Keratinocyte (primary cell): ENCODE data around the gene ATXN2. TPM values are rescaled to one million over a fixed set of nuclear protein-coding genes. Genes with fewer than 3 reads are reported as not detected.

Source experiments
- DNase-seq: peaks from one replicate; pipeline ENCODE4 v3.0.0-alpha.2; 2011; ENCODE audit warnings: low read depth, missing footprints, low spot score
- FAIRE-seq: peaks from 2 replicates; lab custom pipeline; 2011; peaks lifted over from hg19 to GRCh38; lab: Jason Lieb, UNC
- H2AFZ ChIP-seq: 2 replicates; pipeline ENCODE4 v1.6.0; 2012; ENCODE audit warnings: low read length, control low read depth, inconsistent platforms; ENCODE audit not compliant: control insufficient read depth
- H3K27ac ChIP-seq: 2 replicates; pipeline ENCODE4 v1.5.1; 2011; ENCODE audit warnings: low read length; ENCODE audit not compliant: control insufficient read depth, insufficient read depth
- H3K27me3 ChIP-seq: 3 replicates; pipeline ENCODE4 v1.6.0; 2011; ENCODE audit warnings: low read length; ENCODE audit not compliant: control insufficient read depth, insufficient read depth; ENCODE audit errors: extremely low read depth
- H3K36me3 ChIP-seq, 2 experiments: 2 replicates in 1 of 2; 3 replicates in 1 of 2; pipeline ENCODE4 v1.5.1; 2011; ENCODE audit warnings: low read length in 2 of 2, mild to moderate bottlenecking in 1 of 2; ENCODE audit not compliant: control insufficient read depth in 2 of 2, insufficient read depth in 2 of 2; ENCODE audit errors: extremely low read depth in 1 of 2
- H3K4me1 ChIP-seq: 3 replicates; pipeline ENCODE4 v1.5.1; 2011; ENCODE audit warnings: low read length; ENCODE audit not compliant: control insufficient read depth, insufficient read depth; ENCODE audit errors: extremely low read depth
- H3K4me2 ChIP-seq: 3 replicates; pipeline ENCODE4 v1.6.0; 2011; ENCODE audit warnings: low read depth, low read length; ENCODE audit not compliant: control insufficient read depth, insufficient read depth; ENCODE audit errors: extremely low read depth
- H3K4me3 ChIP-seq, 3 experiments: fragments of 200-600 bp in 1 of 3; sonication (generic) in 1 of 3; 2 replicates in 2 of 3; 3 replicates in 1 of 3; pipeline ENCODE4 v1.5.1; 2011 to 2016; ENCODE audit warnings: low read length in 3 of 3, mild to moderate bottlenecking in 3 of 3, control low read depth in 2 of 3, inconsistent platforms in 1 of 3, low read depth in 1 of 3, mixed read lengths in 1 of 3, mixed run types in 1 of 3, moderate library complexity in 1 of 3; ENCODE audit not compliant: control insufficient read depth in 2 of 3, insufficient read depth in 2 of 3; ENCODE audit errors: extremely low read depth in 1 of 3
- H3K79me2 ChIP-seq: 2 replicates; pipeline ENCODE4 v1.6.0; 2012; ENCODE audit warnings: low read length; ENCODE audit not compliant: control insufficient read depth, insufficient read depth
- H3K9ac ChIP-seq: 3 replicates; pipeline ENCODE4 v1.6.0; 2011; ENCODE audit warnings: low read length; ENCODE audit not compliant: control insufficient read depth, insufficient read depth; ENCODE audit errors: extremely low read depth
- H3K9me1 ChIP-seq: 3 replicates; pipeline ENCODE4 v1.6.0; 2011; ENCODE audit warnings: low read length; ENCODE audit not compliant: control insufficient read depth, insufficient read depth; ENCODE audit errors: extremely low read depth
- H3K9me3 ChIP-seq: 2 replicates; pipeline ENCODE4 v1.5.1; 2012; ENCODE audit warnings: low read depth, low read length; ENCODE audit not compliant: control insufficient read depth
- H4K20me1 ChIP-seq: 3 replicates; pipeline ENCODE4 v1.6.0; 2011; ENCODE audit warnings: low read length; ENCODE audit not compliant: control insufficient read depth, insufficient read depth; ENCODE audit errors: extremely low read depth
- CTCF ChIP-seq, 3 experiments: IDR thresholded peaks in 1 of 3; conservative IDR thresholded peaks in 1 of 3; optimal IDR thresholded peaks in 1 of 3; 2 replicates in 2 of 3; 3 replicates in 1 of 3; pipeline versions ENCODE3 to v1.5.1; 2011; ENCODE audit warnings: low read length in 3 of 3, mild to moderate bottlenecking in 3 of 3, moderate library complexity in 2 of 3, control low read depth in 1 of 3, inconsistent platforms in 1 of 3; ENCODE audit not compliant: insufficient read depth in 2 of 3; ENCODE audit errors: extremely low read depth in 1 of 3
- EZH2 ChIP-seq: IDR thresholded peaks from one replicate; pipeline ENCODE4 v1.6.1; 2012; ENCODE audit warnings: inconsistent platforms, mild to moderate bottlenecking, low read length, moderate library complexity
- dilution Hi-C: fragments of 300-500 bp; cut with MboI; formaldehyde crosslinking; loops from one replicate; pipeline ENCODE4 v1.7.0; 2020; ENCODE audit warnings: low sequenced_read_pairs; ENCODE audit not compliant: extremely low pct_ligation_motif_present
- polyA plus RNA-seq, 5 experiments: library from polyadenylated mRNA; depleted of rRNA in 3 of 5; stranded (reverse) in 3 of 5; stranded (forward) in 1 of 5; unstranded in 1 of 5; fragments of >200 nt; gene quantifications; 1 replicate in 1 of 5; 2 replicates in 3 of 5; 3 replicates in 1 of 5; pipeline versions ENCODE4 v1.2.1 to v1.2.3, GENCODE V29; 2011 to 2012; ENCODE audit warnings: missing spikeins in 2 of 5, low read depth in 1 of 5, low replicate concordance in 1 of 5

Gene ATXN2
- polyA plus RNA-seq, 1 donor (not counting 4 experiments of a cell fraction or from before 2014, with no cell fraction given), result 19.6 TPM

- Histone ChIP-seq H3K9me3 (no peaks in the 10 kb centered on the region), H3K9ac (no peak overlapping the region), H3K4me1 (peaks cover 36% of the 10 kb centered on the region), H3K4me2 (peak overlapping the region; percentile 62), H3K36me3 (peaks cover 0 to 11% of the 10 kb centered on the region in 2 experiments), H3K4me3 (no peak overlapping the region), H3K79me2 (peaks cover 59% of the 10 kb centered on the region), H3K9me1 (peaks cover 3% of the 10 kb centered on the region), H4K20me1 (peaks cover 5% of the 10 kb centered on the region), H3K27ac (peak overlapping the region; percentile 55), H2AFZ (no peak overlapping the region), H3K27me3 (no peaks in the 10 kb centered on the region)
- dilution Hi-C loops, result no loop called here
- peak; percentile 56 for DNase-seq
- peak in 1 of 3 experiments; percentile 2 for TF ChIP-seq CTCF (optimal IDR thresholded peaks at IDR 0.05 in 1 of 3, IDR thresholded peaks at IDR 0.05 in 1 of 3, conservative IDR thresholded peaks at IDR 0.05 in 1 of 3; ENCODE audit: extremely low read depth in 1 of 3, insufficient read depth in 2 of 3, low read length in 3 of 3)
- no peak for TF ChIP-seq EZH2
- peak; percentile 81 for FAIRE-seq
Measured at GRCh38 chr12:111437816-111438454, 161.2 kb downstream of the ATXN2 start.

GRCh38 chr12:111436811-111437210 lies 162.3 kb downstream of the ATXN2 start:
- H3K9me1 ChIP-seq, result peaks cover 2% of the 10 kb centered on the region
- H3K79me2 ChIP-seq, result peaks cover 52% of the 10 kb centered on the region
- no peak overlapping the region for H3K9ac ChIP-seq
- H3K36me3 ChIP-seq, result no peaks in the 10 kb centered on the region
- H3K4me3 ChIP-seq, result no peak overlapping the region
- FAIRE-seq (no peak), DNase-seq (no peak)
- H3K27me3 ChIP-seq, result no peaks in the 10 kb centered on the region
- no peak overlapping the region for H3K27ac ChIP-seq
- no peak for TF ChIP-seq EZH2
- TF ChIP-seq CTCF (optimal IDR thresholded peaks at IDR 0.05 in 1 of 3, IDR thresholded peaks at IDR 0.05 in 1 of 3, conservative IDR thresholded peaks at IDR 0.05 in 1 of 3; ENCODE audit: extremely low read depth in 1 of 3, insufficient read depth in 2 of 3, low read length in 3 of 3), result no peak
- no peak overlapping the region for H3K4me2 ChIP-seq
- dilution Hi-C loops, result no loop called here
- H4K20me1 ChIP-seq, result no peaks in the 10 kb centered on the region
- H3K9me3 ChIP-seq, result no peaks in the 10 kb centered on the region
- peaks cover 28% of the 10 kb centered on the region for H3K4me1 ChIP-seq
- no peak overlapping the region for H2AFZ ChIP-seq
